ENCODE measurements around the gene HJURP. TPM values are rescaled to one million over a fixed set of nuclear protein-coding genes. Genes with fewer than 3 reads are reported as not detected.

The HJURP gene
- total and polyA plus RNA-seq, 2 donors (not counting 3 experiments of a cell fraction or from before 2014, with no cell fraction given): 34.4 to 60.9 TPM

- DNase-seq (ENCODE audit: low read depth, low spot score): no peak
- no peak overlapping the region for H3K9ac ChIP-seq (replicated peaks; ENCODE audit: extremely low read depth, insufficient read depth, low read length)
- H3K27me3 ChIP-seq (ENCODE audit: control insufficient read depth in 2 of 2, insufficient read depth in 2 of 2, low read length in 2 of 2): no peaks in the 10 kb centered on the region
- no peak for FAIRE-seq
- BruUV-seq (replicated peaks): no TSS peak
- dilution Hi-C loops (cut with MboI; ENCODE audit: extremely low pct_ligation_motif_present, low sequenced_read_pairs): no loop called here
- CTCF ChIA-PET: no interaction called here
- H4K20me1 ChIP-seq (replicated peaks; ENCODE audit: control insufficient read depth, extremely low read depth, insufficient read depth, low read length): no peaks in the 10 kb centered on the region
- intact Hi-C loops (cut with micrococcal nuclease): no loop called here
- POLR2A ChIA-PET: no interaction called here
- no peaks in the 10 kb centered on the region for H3K36me3 ChIP-seq (ENCODE audit: control insufficient read depth in 2 of 2, extremely low read depth in 1 of 2, insufficient read depth in 2 of 2, low read length in 2 of 2)
- TF ChIP-seq EZH2 (IDR thresholded peaks at IDR 0.05; ENCODE audit: borderline replicate concordance, low read depth, low read length, severe bottlenecking) (no peak), FOS (IDR thresholded peaks at IDR 0.05; ENCODE audit: borderline replicate concordance, insufficient read depth, low read length) (no peak), POLR2AphosphoS5 (IDR thresholded peaks at IDR 0.05; ENCODE audit: insufficient read depth, low read depth, low read length) (no peak), MYC (IDR thresholded peaks at IDR 0.05; ENCODE audit: low read depth, low read length) (no peak), JUN (IDR thresholded peaks at IDR 0.05; ENCODE audit: borderline replicate concordance, insufficient read depth, insufficient read length, low read depth) (no peak), CTCF (IDR thresholded peaks at IDR 0.05; ENCODE audit: extremely low read depth in 1 of 2, insufficient read depth in 1 of 2, low read depth in 1 of 2, low read length in 2 of 2) (no peak), POLR2A (IDR thresholded peaks at IDR 0.05; ENCODE audit: low read depth, low read length) (no peak), MAX (IDR thresholded peaks at IDR 0.05; ENCODE audit: insufficient read depth, insufficient read length) (no peak), GATA2 (IDR thresholded peaks at IDR 0.05; ENCODE audit: insufficient read depth, insufficient read length, low read depth, low read length) (no peak)
- no peak overlapping the region for H3K4me3 ChIP-seq (replicated peaks in 1 of 3; ENCODE audit: insufficient read depth in 1 of 3, low read depth in 1 of 3, low read length in 3 of 3)
- H3K4me2 ChIP-seq (ENCODE audit: insufficient read depth, low read length): no peak overlapping the region
- no peak overlapping the region for H2AFZ ChIP-seq (ENCODE audit: low read depth, low read length)
- no peak overlapping the region for H3K27ac ChIP-seq (ENCODE audit: insufficient read depth, low read depth, low read length)
- H3K4me1 ChIP-seq (ENCODE audit: control insufficient read depth, extremely low read depth, insufficient read depth, low read length): no peaks in the 10 kb centered on the region
- H3K9me3 ChIP-seq (replicated peaks; ENCODE audit: control insufficient read depth, insufficient read depth, low read length): no peaks in the 10 kb centered on the region
- no peaks in the 10 kb centered on the region for H3K9me1 ChIP-seq (replicated peaks; ENCODE audit: control insufficient read depth, extremely low read depth, insufficient read depth, low read length)
- no peaks in the 10 kb centered on the region for H3K79me2 ChIP-seq (ENCODE audit: control insufficient read depth, insufficient read depth, low read length)
These were observed 31.3 kb downstream of the HJURP start for GRCh38 chr2:233822781-233823730.
